Activated CD4-positive, alpha-beta T cell treated with anti-CD3 and anti-CD28 coated beads for 1 hour (primary cell): Measurements from ENCODE around the gene SUZ12.
"Not testable (repeated sequence)": the region's sequence is repeated elsewhere in the genome, so short reads cannot be mapped to it uniquely, and the experiment has no call there.

Source experiments
- DNase-seq: peaks from one replicate; pipeline ENCODE4 v3.0.0-alpha.2; 2020

The SUZ12 gene

GRCh38 chr17:32042266-32042665, 105.5 kb downstream of the SUZ12 start:
- DNase-seq, result not testable (repeated sequence)

- DNase-seq, result not testable (repeated sequence)
These were observed 108.8 kb downstream of the SUZ12 start for GRCh38 chr17:32045611-32046010.

- DNase-seq, result not testable (repeated sequence)
These were observed 110.9 kb downstream of the SUZ12 start for GRCh38 chr17:32047663-32048062.
